Esophagus squamous epithelium (tissue), 5 donors: ENCODE measurements around the gene FBXO33. TPM values are rescaled to one million over a fixed set of nuclear protein-coding genes. Genes with fewer than 3 reads are reported as not detected.

ENCODE experiments used
- DNase-seq: peaks from one replicate; lab custom pipeline; 2025; lab: John Stamatoyannopoulos, UW
- H3K27ac ChIP-seq, 4 donors: fragments of 200-600 bp; sonication (generic); one replicate each; pipeline ENCODE4 v1.5.1; 2016 to 2019; ENCODE audit warnings: mild to moderate bottlenecking in 1 of 4
- H3K27me3 ChIP-seq, 4 donors: fragments of 200-600 bp; sonication (generic); 1 replicate in 3 of 4; 2 replicates in 1 of 4; pipeline versions ENCODE4 v1.5.1 to v1.6.0; 2017 to 2021; ENCODE audit warnings: antibody characterized with exemption in 1 of 4
- H3K36me3 ChIP-seq, 3 donors: fragments of 200-600 bp; sonication (generic); one replicate each; pipeline ENCODE4 v1.5.1; 2016 to 2019
- H3K4me1 ChIP-seq, 3 donors: fragments of 200-600 bp; sonication (generic); one replicate each; pipeline ENCODE4 v1.5.1; 2017 to 2019
- H3K4me3 ChIP-seq, 4 donors: fragments of 200-600 bp; sonication (generic); 1 replicate in 3 of 4; 2 replicates in 1 of 4; pipeline ENCODE4 v1.5.1; 2016 to 2019; ENCODE audit warnings: mild to moderate bottlenecking in 2 of 4, moderate library complexity in 1 of 4
- H3K9me3 ChIP-seq, 3 donors: fragments of 200-600 bp; sonication (generic); one replicate each; pipeline ENCODE4 v1.5.1; 2016 to 2019
- POLR2A ChIP-seq, 4 donors: fragments of 450-650 bp; IDR thresholded peaks; one replicate each; pipeline ENCODE4 v1.6.1; 2017; ENCODE audit warnings: antibody characterized with exemption in 4 of 4, mild to moderate bottlenecking in 4 of 4, moderate library complexity in 3 of 4
- WGBS, 2 donors: methylation state at CpG; one replicate each; pipeline ENCODE4 v1.1.5; 2018; 5-methylcytosine and 5-hydroxymethylcytosine counted together
- intact Hi-C: fragments of 100-400 bp; cut with DNase I; formaldehyde crosslinking; loops from one replicate; pipeline ENCODE4 v1.15.0; 2022
- total RNA-seq, 4 donors: library from RNA; depleted of rRNA; stranded (reverse); fragments of >200 nt; gene quantifications; one replicate each; pipeline ENCODE4 v1.1.0, GENCODE V29; 2016
- TF ChIP-seq, protein P1 (sequence below), 6 experiments: fragments of 450-650 bp in 4 of 6; fragments of 200-600 bp in 2 of 6; sonication (generic) in 2 of 6; IDR thresholded peaks; one replicate each; pipeline ENCODE4 v1.5.1; 2016 to 2019; ENCODE audit warnings: antibody characterized with exemption in 6 of 6, mild to moderate bottlenecking in 4 of 6, moderate library complexity in 4 of 6
- donor health status: DM: yes; HTN: yes; CAD: no.

FBXO33 gene
- total RNA-seq, 4 donors from 2014 or later, result 4.8 to 10.1 (median 9.0) TPM

DNA sequence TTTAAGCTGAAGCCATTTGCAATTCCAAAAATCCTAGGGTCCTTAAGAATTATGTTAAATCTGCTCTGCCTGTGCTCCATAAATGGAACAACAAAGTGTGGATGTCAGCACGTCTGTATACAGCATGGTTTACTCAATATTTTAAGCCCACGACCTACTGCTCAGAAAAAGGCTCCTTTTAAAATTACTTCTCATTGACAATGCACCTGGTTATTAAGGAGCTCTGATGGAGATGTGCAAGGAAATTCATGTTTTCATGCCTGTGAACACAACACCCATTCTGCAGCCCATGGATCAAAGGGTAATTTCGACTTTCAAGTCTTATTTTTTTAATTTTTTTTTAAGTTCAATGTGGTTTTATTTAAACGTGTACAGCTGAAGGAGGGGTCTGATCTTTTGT, 48.1 kb downstream of the FBXO33 start:
- no peak for DNase-seq
- no peaks in the 10 kb centered on the region for H3K9me3 ChIP-seq
- no peak overlapping the region for H3K27ac ChIP-seq
- TF ChIP-seq POLR2A (IDR thresholded peaks at IDR 0.05), result no peak
- TF ChIP-seq, protein P1, sequence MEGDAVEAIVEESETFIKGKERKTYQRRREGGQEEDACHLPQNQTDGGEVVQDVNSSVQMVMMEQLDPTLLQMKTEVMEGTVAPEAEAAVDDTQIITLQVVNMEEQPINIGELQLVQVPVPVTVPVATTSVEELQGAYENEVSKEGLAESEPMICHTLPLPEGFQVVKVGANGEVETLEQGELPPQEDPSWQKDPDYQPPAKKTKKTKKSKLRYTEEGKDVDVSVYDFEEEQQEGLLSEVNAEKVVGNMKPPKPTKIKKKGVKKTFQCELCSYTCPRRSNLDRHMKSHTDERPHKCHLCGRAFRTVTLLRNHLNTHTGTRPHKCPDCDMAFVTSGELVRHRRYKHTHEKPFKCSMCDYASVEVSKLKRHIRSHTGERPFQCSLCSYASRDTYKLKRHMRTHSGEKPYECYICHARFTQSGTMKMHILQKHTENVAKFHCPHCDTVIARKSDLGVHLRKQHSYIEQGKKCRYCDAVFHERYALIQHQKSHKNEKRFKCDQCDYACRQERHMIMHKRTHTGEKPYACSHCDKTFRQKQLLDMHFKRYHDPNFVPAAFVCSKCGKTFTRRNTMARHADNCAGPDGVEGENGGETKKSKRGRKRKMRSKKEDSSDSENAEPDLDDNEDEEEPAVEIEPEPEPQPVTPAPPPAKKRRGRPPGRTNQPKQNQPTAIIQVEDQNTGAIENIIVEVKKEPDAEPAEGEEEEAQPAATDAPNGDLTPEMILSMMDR (IDR thresholded peaks at IDR 0.05), result no peak
- intact Hi-C loops, result no loop called here
- H3K36me3 ChIP-seq, result peaks cover 0 to 6% (median 0%) of the 10 kb centered on the region in 3 donors
- no peaks in the 10 kb centered on the region for H3K4me1 ChIP-seq
- WGBS, 2 donors, result 85 to 92% methylated on average over 4 of the region's 4 CpGs
- no peaks in the 10 kb centered on the region for H3K27me3 ChIP-seq
- H3K4me3 ChIP-seq, result no peak overlapping the region

DNA sequence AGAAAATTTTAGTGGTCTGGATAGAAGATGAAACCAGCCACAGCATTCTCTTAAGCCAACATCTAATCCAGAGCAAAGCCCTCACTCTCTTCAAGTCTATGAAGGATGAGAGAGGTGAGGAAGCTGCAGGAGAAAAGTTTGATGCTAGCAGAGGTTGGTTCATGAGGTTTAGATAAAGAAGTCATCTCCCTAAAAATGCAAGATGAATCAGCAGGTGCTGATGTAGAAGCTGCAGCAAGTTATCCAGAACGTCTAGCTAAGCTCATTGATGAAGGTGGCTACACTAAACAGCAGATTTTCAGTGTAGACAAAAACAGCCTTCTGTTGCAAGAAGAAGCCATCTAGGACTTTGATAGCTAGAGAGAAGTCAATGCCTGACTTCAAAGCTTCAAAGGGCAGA, 48.5 kb downstream of the FBXO33 start:
- no peak overlapping the region for H3K4me3 ChIP-seq
- 67 to 82% methylated on average over 1 of the region's 1 CpG for WGBS, 2 donors
- peaks cover 0 to 6% (median 0%) of the 10 kb centered on the region in 3 donors for H3K36me3 ChIP-seq
- no peak overlapping the region for H3K27ac ChIP-seq
- intact Hi-C loops, result no loop called here
- no peaks in the 10 kb centered on the region for H3K27me3 ChIP-seq
- no peaks in the 10 kb centered on the region for H3K9me3 ChIP-seq
- H3K4me1 ChIP-seq, result no peaks in the 10 kb centered on the region
- DNase-seq, result no peak
- TF ChIP-seq, protein P1 (IDR thresholded peaks at IDR 0.05), result no peak
- TF ChIP-seq POLR2A (IDR thresholded peaks at IDR 0.05), result no peak

DNA sequence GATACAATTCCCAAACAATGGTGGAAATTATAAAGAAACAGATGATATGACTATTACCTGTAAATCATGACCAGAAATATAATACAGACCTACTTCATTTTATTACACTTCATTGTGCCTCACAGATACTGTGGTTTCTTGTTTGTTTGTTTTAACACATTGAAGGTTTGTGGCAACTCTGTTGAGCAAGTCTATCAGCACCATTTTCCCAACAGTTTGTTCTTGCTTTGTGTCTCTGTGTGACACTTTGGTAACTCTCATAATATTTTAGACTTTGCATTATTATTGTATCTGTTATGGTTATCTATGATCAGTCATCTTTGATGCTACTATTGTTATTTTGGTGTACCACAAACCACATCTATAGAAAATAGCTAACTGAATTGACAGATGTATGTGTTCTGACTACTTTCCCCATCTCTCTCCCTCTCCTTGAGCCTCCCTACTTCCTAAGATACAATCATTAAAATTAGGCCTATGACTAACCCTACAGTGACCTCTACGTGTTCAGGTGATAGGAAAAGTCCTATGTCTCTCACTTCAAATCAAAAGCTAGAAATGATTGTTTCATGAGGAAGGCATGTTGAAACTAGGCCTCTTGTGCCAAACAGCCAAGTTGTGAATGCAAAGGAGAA, 49.1 kb downstream of the FBXO33 start:
- Histone ChIP-seq H3K4me1 (no peaks in the 10 kb centered on the region), H3K27me3 (no peaks in the 10 kb centered on the region), H3K27ac (no peak overlapping the region), H3K4me3 (no peak overlapping the region), H3K36me3 (peaks cover 0 to 6% (median 0%) of the 10 kb centered on the region in 3 donors), H3K9me3 (no peaks in the 10 kb centered on the region)
- TF ChIP-seq, protein P1 (IDR thresholded peaks at IDR 0.05), result no peak
- TF ChIP-seq POLR2A (IDR thresholded peaks at IDR 0.05), result no peak
- intact Hi-C loops, result no loop called here
- DNase-seq, result no peak
- 46 to 64% methylated on average over 1 of the region's 1 CpG for WGBS, 2 donors

DNA sequence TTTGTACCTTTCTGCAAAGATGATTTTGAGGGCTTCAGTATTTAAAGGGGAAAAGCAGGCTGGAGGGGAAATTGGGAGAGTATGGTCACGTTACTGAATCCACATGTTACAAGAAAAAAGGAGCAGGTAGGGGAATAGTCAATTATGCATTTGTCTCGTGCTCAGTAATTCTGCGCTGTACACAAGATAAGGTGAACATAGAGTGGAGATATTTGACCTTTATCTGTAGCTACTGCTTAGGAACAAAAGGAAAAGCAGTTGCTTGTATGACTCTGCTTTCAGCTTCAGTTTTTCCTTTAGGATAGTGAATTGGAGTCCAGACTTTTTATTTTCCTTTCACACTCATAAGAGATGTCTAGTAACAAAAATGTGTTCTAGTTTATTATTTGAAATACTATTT, 49.8 kb downstream of the FBXO33 start:
- Histone ChIP-seq H3K27me3 (no peaks in the 10 kb centered on the region), H3K9me3 (no peaks in the 10 kb centered on the region), H3K36me3 (peaks cover 0 to 6% (median 0%) of the 10 kb centered on the region in 3 donors), H3K4me3 (no peak overlapping the region), H3K4me1 (no peaks in the 10 kb centered on the region), H3K27ac (no peak overlapping the region)
- 73 to 75% methylated on average over 3 of the region's 3 CpGs for WGBS, 2 donors
- intact Hi-C loops, result no loop called here
- no peak for DNase-seq
- TF ChIP-seq, protein P1 (IDR thresholded peaks at IDR 0.05), result no peak
- TF ChIP-seq POLR2A (IDR thresholded peaks at IDR 0.05), result no peak

DNA sequence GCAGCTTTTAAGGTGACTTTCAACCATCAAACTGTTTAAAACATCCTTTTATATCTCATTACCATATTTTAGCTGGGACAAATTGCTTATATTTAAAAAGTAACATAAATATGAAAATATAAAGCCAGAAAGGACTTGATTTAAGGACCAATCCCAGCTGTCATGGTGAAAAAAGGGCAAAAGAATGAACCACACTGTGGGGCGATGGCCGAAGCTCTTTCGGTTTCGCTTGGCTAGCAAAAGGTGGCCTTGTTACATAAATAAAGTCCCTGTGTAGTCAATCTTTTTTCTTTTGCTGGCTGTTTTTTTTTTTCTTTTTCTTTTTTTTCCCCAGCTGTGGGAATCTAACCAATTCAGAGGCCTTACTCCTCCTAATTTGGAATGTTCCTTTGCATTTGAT, 50.9 kb downstream of the FBXO33 start:
- intact Hi-C loops, result no loop called here
- Histone ChIP-seq H3K27ac (no peak overlapping the region), H3K36me3 (peaks cover 0 to 6% (median 0%) of the 10 kb centered on the region in 3 donors), H3K4me3 (no peak overlapping the region), H3K9me3 (no peaks in the 10 kb centered on the region), H3K27me3 (no peaks in the 10 kb centered on the region), H3K4me1 (peaks cover 0 to 8% (median 0%) of the 10 kb centered on the region in 3 donors)
- WGBS, 2 donors, result 88 to 96% methylated on average over 4 of the region's 4 CpGs
- TF ChIP-seq, protein P1 (IDR thresholded peaks at IDR 0.05), result no peak
- TF ChIP-seq POLR2A (IDR thresholded peaks at IDR 0.05), result no peak
- no peak for DNase-seq
